ENCODE data around the gene DRD4. TPM values are rescaled to one million over a fixed set of nuclear protein-coding genes. Genes with fewer than 3 reads are reported as not detected.

The DRD4 gene
- total and polyA plus RNA-seq, 4 donors = 1.3 to 3.4 (median 2.1) TPM; not detected in 1

GRCh38 chr11:596374-596773 is 40.7 kb upstream of the DRD4 start:
- intact Hi-C loops (cut with DNase I) = no loop called here
- H3K27me3 ChIP-seq (ENCODE audit: control insufficient read depth in 1 of 2, insufficient read depth in 2 of 2, low read length in 1 of 2) = no peaks in the 10 kb centered on the region
- no peaks in the 10 kb centered on the region for H3K4me1 ChIP-seq (ENCODE audit: control insufficient read depth in 1 of 2, insufficient read depth in 2 of 2, low read length in 2 of 2)
- no peak for ATAC-seq (ENCODE audit: low FRiP score)
- H3K27ac ChIP-seq (ENCODE audit: low read depth in 1 of 2, low read length in 2 of 2) = no peak overlapping the region
- H3K36me3 ChIP-seq (ENCODE audit: control insufficient read depth in 1 of 2, insufficient read depth in 2 of 2, low read length in 1 of 2) = peaks cover 2 to 17% of the 10 kb centered on the region in 2 donors
- no peak for DNase-seq
- no peak overlapping the region for H3K4me3 ChIP-seq (ENCODE audit: low read length in 2 of 2)
- 86 to 91% methylated on average over 10 of the region's 10 CpGs for WGBS, 2 donors
- no peaks in the 10 kb centered on the region for H3K9me3 ChIP-seq (ENCODE audit: control insufficient read depth, low read length)

- Histone ChIP-seq H3K4me3 (ENCODE audit: low read length in 2 of 2) (no peak overlapping the region), H3K4me1 (ENCODE audit: control insufficient read depth in 1 of 2, insufficient read depth in 2 of 2, low read length in 2 of 2) (no peaks in the 10 kb centered on the region), H3K27ac (ENCODE audit: low read depth in 1 of 2, low read length in 2 of 2) (no peak overlapping the region), H3K9me3 (ENCODE audit: control insufficient read depth, low read length) (no peaks in the 10 kb centered on the region), H3K27me3 (ENCODE audit: control insufficient read depth in 1 of 2, insufficient read depth in 2 of 2, low read length in 1 of 2) (no peaks in the 10 kb centered on the region), H3K36me3 (ENCODE audit: control insufficient read depth in 1 of 2, insufficient read depth in 2 of 2, low read length in 1 of 2) (peaks cover 2 to 22% of the 10 kb centered on the region in 2 donors)
- intact Hi-C loops (cut with DNase I) = no loop called here
- WGBS, 2 donors = 86 to 87% methylated on average over 29 of the region's 29 CpGs
- ATAC-seq (ENCODE audit: low FRiP score) (no peak), DNase-seq (no peak)
Measured at GRCh38 chr11:597166-597725, 39.8 kb upstream of the DRD4 start.

GRCh38 chr11:598005-598680 is 38.9 kb upstream of the DRD4 start:
- Histone ChIP-seq H3K36me3 (ENCODE audit: control insufficient read depth in 1 of 2, insufficient read depth in 2 of 2, low read length in 1 of 2) (peaks cover 2 to 17% of the 10 kb centered on the region in 2 donors), H3K4me3 (ENCODE audit: low read length in 2 of 2) (no peak overlapping the region), H3K27ac (ENCODE audit: low read depth in 1 of 2, low read length in 2 of 2) (no peak overlapping the region), H3K4me1 (ENCODE audit: control insufficient read depth in 1 of 2, insufficient read depth in 2 of 2, low read length in 2 of 2) (no peaks in the 10 kb centered on the region), H3K9me3 (ENCODE audit: control insufficient read depth, low read length) (no peaks in the 10 kb centered on the region), H3K27me3 (ENCODE audit: control insufficient read depth in 1 of 2, insufficient read depth in 2 of 2, low read length in 1 of 2) (no peaks in the 10 kb centered on the region)
- intact Hi-C loops (cut with DNase I) = no loop called here
- ATAC-seq (ENCODE audit: low FRiP score) (no peak), DNase-seq (no peak)
- WGBS, 2 donors = 93 to 94% methylated on average over 30 of the region's 30 CpGs

GRCh38 chr11:601573-602245 is 35.4 kb upstream of the DRD4 start:
- WGBS, 2 donors = 93% methylated on average over 23 of the region's 23 CpGs
- Histone ChIP-seq H3K9me3 (ENCODE audit: control insufficient read depth, low read length) (no peaks in the 10 kb centered on the region), H3K4me1 (ENCODE audit: control insufficient read depth in 1 of 2, insufficient read depth in 2 of 2, low read length in 2 of 2) (no peaks in the 10 kb centered on the region), H3K36me3 (ENCODE audit: control insufficient read depth in 1 of 2, insufficient read depth in 2 of 2, low read length in 1 of 2) (peaks cover 2 to 20% of the 10 kb centered on the region in 2 donors), H3K27me3 (ENCODE audit: control insufficient read depth in 1 of 2, insufficient read depth in 2 of 2, low read length in 1 of 2) (no peaks in the 10 kb centered on the region), H3K4me3 (ENCODE audit: low read length in 2 of 2) (no peak overlapping the region), H3K27ac (ENCODE audit: low read depth in 1 of 2, low read length in 2 of 2) (no peak overlapping the region)
- ATAC-seq (ENCODE audit: low FRiP score) (no peak), DNase-seq (no peak)
- intact Hi-C loops (cut with DNase I) = no loop called here

- Histone ChIP-seq H3K27me3 (ENCODE audit: control insufficient read depth in 1 of 2, insufficient read depth in 2 of 2, low read length in 1 of 2) (no peaks in the 10 kb centered on the region), H3K4me3 (ENCODE audit: low read length in 2 of 2) (no peak overlapping the region), H3K36me3 (ENCODE audit: control insufficient read depth in 1 of 2, insufficient read depth in 2 of 2, low read length in 1 of 2) (peaks cover 5 to 15% of the 10 kb centered on the region in 2 donors), H3K9me3 (ENCODE audit: control insufficient read depth, low read length) (no peaks in the 10 kb centered on the region), H3K27ac (ENCODE audit: low read depth in 1 of 2, low read length in 2 of 2) (no peak overlapping the region), H3K4me1 (ENCODE audit: control insufficient read depth in 1 of 2, insufficient read depth in 2 of 2, low read length in 2 of 2) (no peaks in the 10 kb centered on the region)
- DNase-seq (no peak), ATAC-seq (ENCODE audit: low FRiP score) (no peak)
- 85 to 89% methylated on average over 13 of the region's 13 CpGs for WGBS, 2 donors
- intact Hi-C loops (cut with DNase I) = no loop called here
Measured at GRCh38 chr11:603154-603553, 33.9 kb upstream of the DRD4 start.

- Histone ChIP-seq H3K27ac (ENCODE audit: low read depth in 1 of 2, low read length in 2 of 2) (no peak overlapping the region), H3K4me3 (ENCODE audit: low read length in 2 of 2) (no peak overlapping the region), H3K4me1 (ENCODE audit: control insufficient read depth in 1 of 2, insufficient read depth in 2 of 2, low read length in 2 of 2) (no peaks in the 10 kb centered on the region), H3K36me3 (ENCODE audit: control insufficient read depth in 1 of 2, insufficient read depth in 2 of 2, low read length in 1 of 2) (peaks cover 6 to 15% of the 10 kb centered on the region in 2 donors), H3K9me3 (ENCODE audit: control insufficient read depth, low read length) (no peaks in the 10 kb centered on the region), H3K27me3 (ENCODE audit: control insufficient read depth in 1 of 2, insufficient read depth in 2 of 2, low read length in 1 of 2) (no peaks in the 10 kb centered on the region)
- 91 to 93% methylated on average over 33 of the region's 33 CpGs for WGBS, 2 donors
- DNase-seq (no peak), ATAC-seq (ENCODE audit: low FRiP score) (no peak)
- intact Hi-C loops (cut with DNase I) = no loop called here
Measured at GRCh38 chr11:605286-606129, 31.6 kb upstream of the DRD4 start.

- Histone ChIP-seq H3K9me3 (ENCODE audit: control insufficient read depth, low read length) (no peaks in the 10 kb centered on the region), H3K4me1 (ENCODE audit: control insufficient read depth in 1 of 2, insufficient read depth in 2 of 2, low read length in 2 of 2) (no peaks in the 10 kb centered on the region), H3K36me3 (ENCODE audit: control insufficient read depth in 1 of 2, insufficient read depth in 2 of 2, low read length in 1 of 2) (peaks cover 5 to 15% of the 10 kb centered on the region in 2 donors), H3K4me3 (ENCODE audit: low read length in 2 of 2) (no peak overlapping the region), H3K27me3 (ENCODE audit: control insufficient read depth in 1 of 2, insufficient read depth in 2 of 2, low read length in 1 of 2) (no peaks in the 10 kb centered on the region), H3K27ac (ENCODE audit: low read depth in 1 of 2, low read length in 2 of 2) (no peak overlapping the region)
- intact Hi-C loops (cut with DNase I) = no loop called here
- ATAC-seq (ENCODE audit: low FRiP score) (peak; percentile 31), DNase-seq (no peak)
- 59 to 64% methylated on average over 19 of the region's 19 CpGs for WGBS, 2 donors
Measured at GRCh38 chr11:606245-606644, 30.8 kb upstream of the DRD4 start.

- peaks cover 4 to 11% of the 10 kb centered on the region in 2 donors for H3K36me3 ChIP-seq (ENCODE audit: control insufficient read depth in 1 of 2, insufficient read depth in 2 of 2, low read length in 1 of 2)
- H3K4me1 ChIP-seq (ENCODE audit: control insufficient read depth in 1 of 2, insufficient read depth in 2 of 2, low read length in 2 of 2) = no peaks in the 10 kb centered on the region
- no peak overlapping the region for H3K4me3 ChIP-seq (ENCODE audit: low read length in 2 of 2)
- 91 to 92% methylated on average over 35 of the region's 35 CpGs for WGBS, 2 donors
- no peak overlapping the region for H3K27ac ChIP-seq (ENCODE audit: low read depth in 1 of 2, low read length in 2 of 2)
- ATAC-seq (ENCODE audit: low FRiP score) (no peak), DNase-seq (no peak)
- intact Hi-C loops (cut with DNase I) = no loop called here
- H3K9me3 ChIP-seq (ENCODE audit: control insufficient read depth, low read length) = no peaks in the 10 kb centered on the region
- H3K27me3 ChIP-seq (ENCODE audit: control insufficient read depth in 1 of 2, insufficient read depth in 2 of 2, low read length in 1 of 2) = no peaks in the 10 kb centered on the region
Measured at GRCh38 chr11:607020-607780, 29.9 kb upstream of the DRD4 start.
